ENCODE data around the gene PLA2G4E. TPM values are rescaled to one million over a fixed set of nuclear protein-coding genes. Genes with fewer than 3 reads are reported as not detected.

The PLA2G4E gene
- total and polyA plus RNA-seq, 9 of the 15 experiments (the other 6 are each of a cell fraction or from before 2014, with no cell fraction given), result 0.03 TPM; not detected in 8

DNA sequence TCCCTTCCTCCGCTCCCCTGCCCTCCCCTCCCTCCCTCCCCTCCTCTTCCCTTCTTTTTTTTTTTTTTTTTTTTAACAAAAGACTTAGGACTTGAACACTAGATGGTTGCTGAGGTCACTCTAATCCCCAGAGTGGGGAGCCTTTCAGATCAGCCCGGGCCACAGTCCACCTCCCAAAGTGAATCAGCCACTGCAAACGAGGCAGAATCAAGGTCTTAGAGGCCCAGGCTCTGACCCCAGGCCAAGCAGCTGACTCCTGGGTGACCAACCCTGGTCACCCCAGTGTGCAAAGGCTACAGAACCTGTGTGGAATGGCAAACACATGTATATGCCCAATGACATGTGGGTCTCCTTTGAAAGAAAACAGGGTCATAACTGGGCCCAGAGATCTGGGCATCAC is 30.2 kb downstream of the PLA2G4E start:
- H3K9ac ChIP-seq (ENCODE audit: insufficient read depth in 1 of 2, low read depth in 2 of 2, low read length in 2 of 2), result no peak overlapping the region
- H3K36me3 ChIP-seq (ENCODE audit: control insufficient read depth, insufficient read depth, low read length), result no peaks in the 10 kb centered on the region
- H4K20me1 ChIP-seq (replicated peaks; ENCODE audit: control insufficient read depth, insufficient read depth, low read length), result peaks cover 11% of the 10 kb centered on the region; the same call in 1 of the 2 replicates
- intact Hi-C loops (cut with micrococcal nuclease), result no loop called here
- no peak for ATAC-seq
- no peak for DNase-seq (ENCODE audit: extremely low read depth in 1 of 4, low spot score in 3 of 4)
- H3K27ac ChIP-seq (ENCODE audit: extremely low read depth, low read depth, low read length), result no peak overlapping the region
- ChIA-PET POLR2A (no interaction called here), CTCF (ENCODE audit: low intra/inter-chr PET ratio) (interaction anchor here (1.7 to 3.8 kb wide), 2 partner anchors 68 to 94 kb away, joined by 7 to 71 read pairs; no protein-coding TSS in a partner anchor)
- H3K4me1 ChIP-seq (replicated peaks in 1 of 2; ENCODE audit: control insufficient read depth in 2 of 2, insufficient read depth in 2 of 2, low read length in 2 of 2), result peaks cover 0 to 5% of the 10 kb centered on the region in 2 experiments; a peak in 1 of 5 replicates
- no peaks in the 10 kb centered on the region for H3K9me1 ChIP-seq (ENCODE audit: control insufficient read depth, insufficient read depth, low read length)
- no TSS peak for BruUV-seq (replicated peaks)
- peaks cover 46 to 74% of the 10 kb centered on the region in 2 experiments; a peak in 4 of 5 replicates for H3K27me3 ChIP-seq (ENCODE audit: control insufficient read depth in 2 of 2, insufficient read depth in 2 of 2, low read length in 2 of 2)
- no peak overlapping the region for H2AFZ ChIP-seq (ENCODE audit: low read depth, low read length)
- in situ Hi-C loops (cut with MboI), result loop anchor here (5.0 kb wide), 1 partner anchor 67 kb away; no protein-coding TSS in a partner anchor
- no peaks in the 10 kb centered on the region for H3K9me3 ChIP-seq (replicated peaks; ENCODE audit: control insufficient read depth, insufficient read depth, low read depth, low read length)
- WGBS (ENCODE audit: insufficient coverage, low coverage, missing lambda C conversion rate), result 4% methylated on average over 2 of the region's 3 CpGs
- no peak for FAIRE-seq
- H3K4me3 ChIP-seq, result no peak overlapping the region
- no peaks in the 10 kb centered on the region for H3K79me2 ChIP-seq (ENCODE audit: control insufficient read depth, insufficient read depth, low read length)
- H3K4me2 ChIP-seq (ENCODE audit: insufficient read depth, low read length), result no peak overlapping the region
- no peak for TF ChIP-seq LEF1 (IDR thresholded peaks at IDR 0.05)
- TF ChIP-seq FIP1L1 (IDR thresholded peaks at IDR 0.05; ENCODE audit: low read depth, low read length, poor library complexity, severe bottlenecking), result no peak
- no peak for TF ChIP-seq BRCA1 (IDR thresholded peaks at IDR 0.05)
- TF ChIP-seq BRCA1 (CRISPR knock-in tag; IDR thresholded peaks at IDR 0.05), result no peak
- no peak for TF ChIP-seq ZNF644 (tag; IDR thresholded peaks at IDR 0.05; ENCODE audit: low read depth)
- TF ChIP-seq, protein P1, sequence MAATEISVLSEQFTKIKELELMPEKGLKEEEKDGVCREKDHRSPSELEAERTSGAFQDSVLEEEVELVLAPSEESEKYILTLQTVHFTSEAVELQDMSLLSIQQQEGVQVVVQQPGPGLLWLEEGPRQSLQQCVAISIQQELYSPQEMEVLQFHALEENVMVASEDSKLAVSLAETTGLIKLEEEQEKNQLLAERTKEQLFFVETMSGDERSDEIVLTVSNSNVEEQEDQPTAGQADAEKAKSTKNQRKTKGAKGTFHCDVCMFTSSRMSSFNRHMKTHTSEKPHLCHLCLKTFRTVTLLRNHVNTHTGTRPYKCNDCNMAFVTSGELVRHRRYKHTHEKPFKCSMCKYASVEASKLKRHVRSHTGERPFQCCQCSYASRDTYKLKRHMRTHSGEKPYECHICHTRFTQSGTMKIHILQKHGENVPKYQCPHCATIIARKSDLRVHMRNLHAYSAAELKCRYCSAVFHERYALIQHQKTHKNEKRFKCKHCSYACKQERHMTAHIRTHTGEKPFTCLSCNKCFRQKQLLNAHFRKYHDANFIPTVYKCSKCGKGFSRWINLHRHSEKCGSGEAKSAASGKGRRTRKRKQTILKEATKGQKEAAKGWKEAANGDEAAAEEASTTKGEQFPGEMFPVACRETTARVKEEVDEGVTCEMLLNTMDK (IDR thresholded peaks at IDR 0.05; ENCODE audit: borderline replicate concordance, insufficient read depth, low read depth, low read length, poor library complexity, severe bottlenecking), result no peak
- TF ChIP-seq ZC3H11A (IDR thresholded peaks at IDR 0.05; ENCODE audit: low read depth, low read length), result no peak
- no peak for TF ChIP-seq FOXP4 (CRISPR knock-in tag; IDR thresholded peaks at IDR 0.05; ENCODE audit: borderline replicate concordance)
- no peak for TF ChIP-seq ILK (tag; IDR thresholded peaks at IDR 0.05; ENCODE audit: borderline replicate concordance, low read depth)
- TF ChIP-seq ZFP30 (CRISPR knock-in tag; IDR thresholded peaks at IDR 0.05; ENCODE audit: borderline replicate concordance), result no peak
- no peak for TF ChIP-seq MAFF (IDR thresholded peaks at IDR 0.05; ENCODE audit: low read length)
- TF ChIP-seq BRF1 (IDR thresholded peaks at IDR 0.05; ENCODE audit: borderline replicate concordance, extremely low read depth, insufficient read length), result no peak
- TF ChIP-seq ZNF609 (CRISPR knock-in tag; IDR thresholded peaks at IDR 0.05; ENCODE audit: borderline replicate concordance), result no peak
- TF ChIP-seq FOS (IDR thresholded peaks at IDR 0.05; ENCODE audit: extremely low read depth, insufficient read length), result no peak
